ENCODE results near the gene PTGFRN.

- TF ChIP-seq ZBTB33 (IDR thresholded peaks at IDR 0.05) = no peak
- no peak for TF ChIP-seq RAD21 (IDR thresholded peaks at IDR 0.05)
- TF ChIP-seq, protein P1, sequence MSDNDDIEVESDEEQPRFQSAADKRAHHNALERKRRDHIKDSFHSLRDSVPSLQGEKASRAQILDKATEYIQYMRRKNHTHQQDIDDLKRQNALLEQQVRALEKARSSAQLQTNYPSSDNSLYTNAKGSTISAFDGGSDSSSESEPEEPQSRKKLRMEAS (IDR thresholded peaks at IDR 0.05) = no peak
- TF ChIP-seq, protein P2, sequence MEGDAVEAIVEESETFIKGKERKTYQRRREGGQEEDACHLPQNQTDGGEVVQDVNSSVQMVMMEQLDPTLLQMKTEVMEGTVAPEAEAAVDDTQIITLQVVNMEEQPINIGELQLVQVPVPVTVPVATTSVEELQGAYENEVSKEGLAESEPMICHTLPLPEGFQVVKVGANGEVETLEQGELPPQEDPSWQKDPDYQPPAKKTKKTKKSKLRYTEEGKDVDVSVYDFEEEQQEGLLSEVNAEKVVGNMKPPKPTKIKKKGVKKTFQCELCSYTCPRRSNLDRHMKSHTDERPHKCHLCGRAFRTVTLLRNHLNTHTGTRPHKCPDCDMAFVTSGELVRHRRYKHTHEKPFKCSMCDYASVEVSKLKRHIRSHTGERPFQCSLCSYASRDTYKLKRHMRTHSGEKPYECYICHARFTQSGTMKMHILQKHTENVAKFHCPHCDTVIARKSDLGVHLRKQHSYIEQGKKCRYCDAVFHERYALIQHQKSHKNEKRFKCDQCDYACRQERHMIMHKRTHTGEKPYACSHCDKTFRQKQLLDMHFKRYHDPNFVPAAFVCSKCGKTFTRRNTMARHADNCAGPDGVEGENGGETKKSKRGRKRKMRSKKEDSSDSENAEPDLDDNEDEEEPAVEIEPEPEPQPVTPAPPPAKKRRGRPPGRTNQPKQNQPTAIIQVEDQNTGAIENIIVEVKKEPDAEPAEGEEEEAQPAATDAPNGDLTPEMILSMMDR (IDR thresholded peaks at IDR 0.05; ENCODE audit: low read depth, low read length, missing input control) = no peak
- no peak for TF ChIP-seq FOXA1 (IDR thresholded peaks at IDR 0.05)
- TF ChIP-seq, protein P3, sequence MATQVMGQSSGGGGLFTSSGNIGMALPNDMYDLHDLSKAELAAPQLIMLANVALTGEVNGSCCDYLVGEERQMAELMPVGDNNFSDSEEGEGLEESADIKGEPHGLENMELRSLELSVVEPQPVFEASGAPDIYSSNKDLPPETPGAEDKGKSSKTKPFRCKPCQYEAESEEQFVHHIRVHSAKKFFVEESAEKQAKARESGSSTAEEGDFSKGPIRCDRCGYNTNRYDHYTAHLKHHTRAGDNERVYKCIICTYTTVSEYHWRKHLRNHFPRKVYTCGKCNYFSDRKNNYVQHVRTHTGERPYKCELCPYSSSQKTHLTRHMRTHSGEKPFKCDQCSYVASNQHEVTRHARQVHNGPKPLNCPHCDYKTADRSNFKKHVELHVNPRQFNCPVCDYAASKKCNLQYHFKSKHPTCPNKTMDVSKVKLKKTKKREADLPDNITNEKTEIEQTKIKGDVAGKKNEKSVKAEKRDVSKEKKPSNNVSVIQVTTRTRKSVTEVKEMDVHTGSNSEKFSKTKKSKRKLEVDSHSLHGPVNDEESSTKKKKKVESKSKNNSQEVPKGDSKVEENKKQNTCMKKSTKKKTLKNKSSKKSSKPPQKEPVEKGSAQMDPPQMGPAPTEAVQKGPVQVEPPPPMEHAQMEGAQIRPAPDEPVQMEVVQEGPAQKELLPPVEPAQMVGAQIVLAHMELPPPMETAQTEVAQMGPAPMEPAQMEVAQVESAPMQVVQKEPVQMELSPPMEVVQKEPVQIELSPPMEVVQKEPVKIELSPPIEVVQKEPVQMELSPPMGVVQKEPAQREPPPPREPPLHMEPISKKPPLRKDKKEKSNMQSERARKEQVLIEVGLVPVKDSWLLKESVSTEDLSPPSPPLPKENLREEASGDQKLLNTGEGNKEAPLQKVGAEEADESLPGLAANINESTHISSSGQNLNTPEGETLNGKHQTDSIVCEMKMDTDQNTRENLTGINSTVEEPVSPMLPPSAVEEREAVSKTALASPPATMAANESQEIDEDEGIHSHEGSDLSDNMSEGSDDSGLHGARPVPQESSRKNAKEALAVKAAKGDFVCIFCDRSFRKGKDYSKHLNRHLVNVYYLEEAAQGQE (IDR thresholded peaks at IDR 0.05) = no peak
- no peak for TF ChIP-seq SP1 (IDR thresholded peaks at IDR 0.05)
- no peak for TF ChIP-seq HNF4A (conservative IDR thresholded peaks at IDR 0.05)
- TF ChIP-seq EGR1 (IDR thresholded peaks at IDR 0.05; ENCODE audit: low read depth in 2 of 2) = no peak
- TF ChIP-seq TAF1 (conservative IDR thresholded peaks at IDR 0.05) = no peak
Observed at GRCh38 chr1:116951200-116951935, 41.7 kb downstream of the PTGFRN start.
